GM21423 (cell line): ENCODE measurements around the gene EVC2.
"Not testable (repeated sequence)": the region's sequence is repeated elsewhere in the genome, so short reads cannot be mapped to it uniquely, and the experiment has no call there.

Experiments
- ATAC-seq: cut with Tn5 transposase; IDR thresholded peaks from one replicate; pipeline ENCODE4 v1.9.1; 2021; ENCODE audit warnings: mild to moderate bottlenecking, moderate library complexity; ENCODE audit not compliant: unreplicated experiment

EVC2 gene

GRCh38 chr4:5746829-5747737 is 38.7 kb upstream of the EVC2 start:
- ATAC-seq = no peak

GRCh38 chr4:5746250-5746649 is 37.9 kb upstream of the EVC2 start:
- ATAC-seq = no peak

GRCh38 chr4:5742968-5743367 is 34.6 kb upstream of the EVC2 start:
- no peak for ATAC-seq

- ATAC-seq = no peak
Observed at GRCh38 chr4:5742388-5742787, 34.0 kb upstream of the EVC2 start.

- no peak for ATAC-seq
Observed at GRCh38 chr4:5738061-5738460, 29.7 kb upstream of the EVC2 start.

- ATAC-seq = no peak
Observed at GRCh38 chr4:5735463-5735862, 27.1 kb upstream of the EVC2 start.

GRCh38 chr4:5734853-5735252 is 26.5 kb upstream of the EVC2 start:
- no peak for ATAC-seq

- no peak for ATAC-seq
Observed at GRCh38 chr4:5732158-5732557, 23.8 kb upstream of the EVC2 start.

GRCh38 chr4:5730993-5731990 is 22.9 kb upstream of the EVC2 start:
- no peak for ATAC-seq

GRCh38 chr4:5730436-5730835 is 22.1 kb upstream of the EVC2 start:
- ATAC-seq = no peak

GRCh38 chr4:5728412-5728811 is 20.1 kb upstream of the EVC2 start:
- not testable (repeated sequence) for ATAC-seq

- ATAC-seq = no peak
Observed at GRCh38 chr4:5724377-5724776, 16.0 kb upstream of the EVC2 start.

- no peak for ATAC-seq
Observed at GRCh38 chr4:5722328-5722727, 14.0 kb upstream of the EVC2 start.

- no peak for ATAC-seq
Observed at GRCh38 chr4:5721923-5722322, 13.6 kb upstream of the EVC2 start.

- ATAC-seq = no peak
Observed at GRCh38 chr4:5720980-5721379, 12.6 kb upstream of the EVC2 start.

GRCh38 chr4:5720157-5720850 is 11.9 kb upstream of the EVC2 start:
- ATAC-seq = no peak

GRCh38 chr4:5719350-5720055 is 11.1 kb upstream of the EVC2 start:
- no peak for ATAC-seq

GRCh38 chr4:5718411-5718810 is 10.1 kb upstream of the EVC2 start:
- no peak for ATAC-seq

GRCh38 chr4:5717449-5718158 is 9.2 kb upstream of the EVC2 start:
- ATAC-seq = no peak

GRCh38 chr4:5716391-5716790 is 8.0 kb upstream of the EVC2 start:
- no peak for ATAC-seq
